Measurements from ENCODE around the gene ALLC.
"Not testable (repeated sequence)": the region's sequence is repeated elsewhere in the genome, so short reads cannot be mapped to it uniquely, and the experiment has no call there.

ALLC gene

GRCh38 chr2:3657881-3658280, at the start of gene ALLC:
Gene ALLC (plus strand): TSS chr2:3658200. CDS start chr2:3671158, 12,958 bp downstream.
- no peak for DNase-seq

DNA sequence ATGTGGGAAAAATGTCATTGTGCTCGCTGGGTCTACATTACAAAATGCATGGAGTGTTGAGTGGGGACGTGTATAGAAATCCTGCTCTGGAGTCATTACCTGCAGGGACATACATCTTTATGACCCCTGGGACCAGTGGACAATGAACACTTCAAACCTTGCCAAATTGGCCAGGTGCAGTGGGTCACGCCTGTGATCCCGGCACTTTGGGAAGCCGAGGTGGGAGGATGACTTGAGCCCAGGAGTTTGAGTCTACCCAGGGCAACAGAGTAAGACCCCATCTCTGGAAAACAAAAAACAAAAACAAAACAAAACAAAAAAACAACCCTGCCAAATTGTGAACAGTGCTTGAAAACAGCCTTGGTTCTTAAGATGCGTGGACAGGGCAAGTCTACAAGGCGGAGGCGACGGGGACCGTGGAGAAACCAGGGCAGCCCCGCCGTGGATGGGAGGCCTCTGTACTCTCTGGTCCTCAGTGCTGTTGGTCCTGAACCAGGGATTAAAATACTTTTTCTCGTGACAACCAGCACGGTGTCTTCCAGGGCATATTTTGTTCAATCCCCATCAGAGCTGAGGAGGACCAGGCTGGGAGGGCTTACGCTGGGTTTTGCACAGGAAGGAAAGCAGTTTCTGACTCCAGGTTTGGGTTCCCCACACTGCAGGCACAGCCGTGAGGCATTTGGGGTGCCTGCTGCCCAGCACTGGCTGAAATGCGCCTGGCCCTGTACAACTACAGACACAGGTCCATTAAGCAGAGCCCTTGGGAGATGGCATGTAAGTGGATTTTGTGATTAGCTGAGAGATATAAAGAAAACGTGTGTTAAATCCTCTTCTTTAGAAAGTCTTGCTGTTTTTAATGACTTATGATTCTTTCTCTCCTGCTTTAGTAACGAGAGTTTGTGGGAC, 49.4 kb upstream of the ALLC start:
- no peak for DNase-seq

DNA sequence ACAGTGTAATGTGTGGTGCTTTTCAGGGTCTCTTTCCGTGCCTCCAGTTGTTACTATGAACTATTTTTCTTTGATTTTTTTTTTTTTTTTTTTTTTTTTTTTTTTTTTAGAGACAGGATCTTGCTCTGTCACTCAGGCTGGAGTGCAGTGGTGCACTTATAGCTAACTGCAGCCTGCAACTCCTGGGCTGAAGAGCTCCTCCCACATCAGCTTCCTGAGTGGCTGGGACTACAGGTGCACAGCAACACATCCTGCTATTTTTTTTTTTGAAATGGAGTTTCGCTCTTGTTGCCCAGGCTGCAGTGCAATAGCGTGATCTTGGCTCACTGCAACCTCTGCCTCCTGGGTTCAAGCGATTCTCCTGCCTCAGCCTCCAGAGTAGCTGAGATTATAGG, 48.7 kb upstream of the ALLC start:
- DNase-seq: not testable (repeated sequence)

GRCh38 chr2:3610415-3610814, 47.6 kb upstream of the ALLC start:
- no peak for DNase-seq

DNA sequence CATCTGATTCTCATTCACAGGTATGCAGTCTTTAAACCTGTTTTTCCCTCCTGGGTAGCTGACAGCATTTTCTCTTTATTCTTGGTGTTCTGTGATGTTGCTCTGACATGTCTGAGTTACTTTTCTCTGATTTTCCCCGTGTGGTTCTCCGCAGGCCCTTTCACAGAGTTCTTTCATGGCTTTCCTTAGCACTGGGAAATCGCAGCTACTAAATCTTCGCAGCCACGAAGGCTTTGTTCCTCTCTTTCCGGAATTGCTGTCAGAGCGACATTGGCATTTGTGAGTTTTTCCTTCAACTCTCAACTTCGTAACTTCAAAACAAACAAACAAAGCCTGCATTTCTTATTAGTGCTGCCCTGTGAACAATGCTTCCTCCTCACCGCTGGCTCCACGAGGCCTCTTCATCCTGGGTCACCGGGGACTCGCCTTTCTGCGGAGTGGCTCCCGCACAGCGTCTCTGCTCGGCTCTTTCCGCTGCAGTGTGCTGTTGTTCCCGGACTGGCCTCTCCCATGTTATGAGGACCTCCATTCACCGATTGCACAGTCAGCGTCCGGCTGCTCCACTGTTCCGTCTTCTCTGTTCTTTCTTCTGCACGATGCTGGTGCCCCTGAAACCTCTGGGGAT, 47.0 kb upstream of the ALLC start:
- DNase-seq: no peak

DNA sequence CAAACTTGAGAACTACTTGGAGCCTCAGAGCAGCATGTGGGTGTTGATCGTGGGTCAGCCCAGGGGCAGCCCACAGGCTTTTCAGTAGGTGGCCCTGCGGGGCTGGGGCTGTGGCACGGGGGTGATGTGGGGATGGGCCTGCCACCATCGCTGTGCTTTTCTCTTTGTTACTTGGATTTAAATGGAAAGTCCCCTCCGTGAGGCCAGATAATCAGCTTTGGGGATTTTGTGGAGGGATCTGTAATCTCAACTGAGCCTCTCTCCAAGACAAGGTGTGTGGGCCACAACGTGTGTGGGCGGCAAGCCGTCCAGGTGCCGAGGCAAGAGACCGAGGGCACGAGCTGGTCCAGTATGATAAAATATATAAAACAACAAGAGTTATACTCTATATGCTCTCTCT, 46.4 kb upstream of the ALLC start:
- no peak for DNase-seq

- no peak for DNase-seq
Measured at GRCh38 chr2:3612639-3613523, 45.1 kb upstream of the ALLC start.

GRCh38 chr2:3613524-3613905, 44.5 kb upstream of the ALLC start:
- no peak for DNase-seq

GRCh38 chr2:3614743-3615142, 43.3 kb upstream of the ALLC start:
- DNase-seq: not testable (repeated sequence)

DNA sequence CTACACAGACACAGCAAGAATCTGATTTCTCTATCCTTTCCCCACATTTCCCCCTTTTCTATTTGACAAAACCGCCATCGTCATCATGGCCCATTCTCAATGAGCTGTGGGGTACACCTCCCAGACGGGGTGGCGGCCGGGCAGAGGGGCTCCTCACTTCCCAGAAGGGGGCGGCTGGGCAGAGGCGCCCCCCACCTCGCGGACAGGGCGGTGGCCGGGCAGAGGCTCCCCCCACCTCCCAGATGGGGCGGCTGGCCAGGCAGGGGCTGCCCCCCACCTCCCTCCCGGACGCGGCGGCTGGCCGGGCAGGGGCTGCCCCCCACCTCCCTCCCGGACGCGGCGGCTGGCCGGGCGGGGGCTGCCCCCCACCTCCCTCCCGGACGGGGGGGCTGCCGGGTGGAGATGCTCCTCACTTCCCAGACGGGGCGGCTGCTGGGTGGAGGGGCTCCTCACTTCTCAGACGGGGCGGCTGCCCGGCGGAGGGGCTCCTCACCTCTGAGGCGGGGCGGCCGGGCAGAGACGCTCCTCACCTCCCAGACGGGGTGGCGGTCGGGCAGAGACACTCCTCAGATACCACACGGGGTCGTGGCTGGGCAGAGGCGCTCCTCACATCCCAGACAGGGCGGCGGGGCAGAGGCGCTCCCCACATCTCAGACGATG, 42.3 kb upstream of the ALLC start:
- not testable (repeated sequence) for DNase-seq

- not testable (repeated sequence) for DNase-seq
Measured at GRCh38 chr2:3616435-3617197, 41.4 kb upstream of the ALLC start.

DNA sequence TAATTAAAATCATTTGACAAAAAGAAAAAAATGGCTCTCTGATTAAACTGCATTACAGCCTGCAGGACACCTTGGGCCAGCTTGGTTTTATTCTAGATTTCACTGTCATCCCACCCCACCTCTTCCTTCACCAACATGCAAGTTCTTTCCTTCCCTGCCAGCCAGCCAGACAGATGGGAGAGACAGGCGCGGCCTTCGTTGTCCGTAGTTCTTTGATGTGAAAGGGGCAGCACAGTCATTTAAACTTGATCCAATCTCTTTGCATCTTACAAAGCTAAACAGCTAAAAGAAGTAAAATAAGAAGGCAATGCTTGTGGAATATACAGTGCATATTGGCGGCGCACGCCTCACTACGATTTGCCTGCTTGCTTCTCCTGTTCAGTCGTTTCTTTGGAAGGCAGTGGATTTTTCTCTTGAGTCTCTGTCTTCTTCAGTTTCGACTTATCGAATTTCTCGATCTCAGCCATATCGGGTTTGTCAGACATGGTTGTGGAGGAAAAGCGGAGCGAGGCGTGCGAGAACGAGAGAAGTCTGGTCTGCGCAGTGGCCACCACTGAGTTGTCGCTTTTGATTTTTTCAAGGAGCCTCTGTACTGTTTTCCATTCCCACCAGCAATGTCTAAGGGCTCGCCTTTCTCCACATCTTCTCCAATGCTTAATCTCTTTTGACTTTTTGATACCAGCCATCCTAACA, 40.7 kb upstream of the ALLC start:
- no peak for DNase-seq

- DNase-seq: no peak
Measured at GRCh38 chr2:3618367-3618766, 39.6 kb upstream of the ALLC start.

- no peak for DNase-seq
Measured at GRCh38 chr2:3619033-3619432, 39.0 kb upstream of the ALLC start.

DNA sequence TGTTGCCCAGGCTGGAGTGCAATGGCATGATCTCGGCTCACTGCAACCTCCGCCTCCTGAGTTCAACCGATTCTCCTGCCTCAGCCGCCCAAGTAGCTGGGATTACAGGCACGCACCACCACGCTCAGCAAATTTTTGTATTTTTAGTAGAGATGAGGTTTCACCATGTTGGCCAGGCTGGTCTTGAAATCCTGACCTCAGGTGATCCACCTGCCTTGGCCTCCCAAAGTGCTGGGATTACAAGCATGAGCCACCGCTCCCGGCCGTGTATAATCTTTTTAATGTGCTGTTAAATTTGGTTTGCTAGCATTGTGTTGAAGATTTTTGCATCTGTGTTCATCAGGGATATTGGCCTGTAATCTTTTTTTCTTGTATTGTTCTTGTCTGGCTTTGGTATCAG, 38.3 kb upstream of the ALLC start:
- not testable (repeated sequence) for DNase-seq

GRCh38 chr2:3620834-3621233, 37.2 kb upstream of the ALLC start:
- DNase-seq: no peak

DNA sequence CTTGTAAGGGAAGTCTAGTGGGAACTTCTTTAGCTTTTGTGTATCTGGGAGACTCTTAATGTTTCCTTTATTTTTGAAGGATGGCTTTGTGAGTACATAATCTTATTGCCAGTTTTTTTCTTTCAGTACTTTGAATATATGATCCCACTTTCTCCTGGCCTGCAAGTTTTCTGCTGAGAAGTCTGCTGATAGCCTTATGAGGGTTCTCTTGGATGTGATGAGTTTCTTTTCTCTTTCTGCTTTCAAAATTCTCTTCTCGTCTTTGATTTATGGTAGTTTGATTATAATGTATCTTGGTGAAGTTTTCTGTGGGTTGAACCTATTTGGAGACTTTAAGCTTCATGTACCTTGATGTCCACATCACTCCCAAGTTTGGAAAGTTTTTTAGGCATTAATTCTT, 35.0 kb upstream of the ALLC start:
- no peak for DNase-seq

- no peak for DNase-seq
Measured at GRCh38 chr2:3624059-3624794, 33.8 kb upstream of the ALLC start.

- no peak for DNase-seq
Measured at GRCh38 chr2:3625186-3625585, 32.8 kb upstream of the ALLC start.

DNA sequence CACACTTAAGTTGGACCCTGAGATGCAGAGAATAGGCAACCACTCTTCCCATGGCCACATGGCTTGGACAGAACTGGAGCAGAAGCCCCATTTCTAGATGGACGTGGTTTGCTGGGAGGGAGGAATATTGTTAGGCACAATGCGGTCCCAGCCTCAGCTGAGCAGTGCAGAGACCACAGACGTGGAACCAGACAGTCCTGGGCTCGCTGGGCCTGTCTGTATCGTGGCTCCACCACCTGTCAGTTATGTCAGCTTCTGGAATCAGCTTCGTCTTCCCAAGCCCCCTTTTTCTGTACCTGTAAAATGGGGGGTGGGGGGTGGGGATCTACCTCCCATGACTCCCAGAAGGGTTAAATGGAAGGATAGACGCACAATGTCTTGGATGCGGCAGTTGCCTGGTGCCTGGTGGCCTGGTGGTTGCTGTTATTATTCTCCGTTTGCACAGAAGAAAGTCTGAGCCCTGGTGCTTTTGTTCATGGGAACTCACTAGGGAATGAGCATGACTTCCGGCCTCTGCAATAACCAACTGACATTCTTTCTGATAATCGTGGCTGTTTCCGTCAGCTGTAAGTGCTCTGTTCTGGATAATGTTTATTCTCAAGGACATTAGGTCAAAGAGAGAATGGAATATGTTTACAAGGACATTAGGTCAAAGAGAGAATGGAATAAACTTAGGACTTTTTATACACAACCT, 31.7 kb upstream of the ALLC start:
- no peak for DNase-seq

All from CD4-positive, alpha-beta T cell treated with Interferon gamma for 1 hour (primary cell).